Neural progenitor cell (in vitro differentiated cells): Measurements from ENCODE around the gene LRFN2.

ENCODE experiments used
- CTCF ChIP-seq: fragments of 200-600 bp; sonication (generic); IDR thresholded peaks from 2 replicates; pipeline ENCODE4 v1.5.1; 2017; ENCODE audit warnings: antibody characterized with exemption, mild to moderate bottlenecking
- EZH2 ChIP-seq: fragments of 200-600 bp; sonication (generic); IDR thresholded peaks from 2 replicates; pipeline ENCODE4 v1.6.1; 2017; ENCODE audit warnings: antibody characterized with exemption, mild to moderate bottlenecking, moderate library complexity

GRCh38 chr6:40408786-40409542 is 178.2 kb downstream of the LRFN2 start:
- TF ChIP-seq CTCF (no peak), EZH2 (no peak)
